ENCODE data around the gene COL5A2.

GRCh38 chr2:189015359-189015758 lies 164.2 kb downstream of the COL5A2 start:
- TF ChIP-seq CTCF (IDR thresholded peaks at IDR 0.05; ENCODE audit: extremely low read depth in 1 of 2, insufficient read depth in 1 of 2, low read depth in 1 of 2, low read length in 2 of 2) (no peak), POLR2A (IDR thresholded peaks at IDR 0.05; ENCODE audit: low read depth, low read length) (no peak), EZH2 (IDR thresholded peaks at IDR 0.05; ENCODE audit: borderline replicate concordance, low read depth, low read length, severe bottlenecking) (no peak)

All from endothelial cell of umbilical vein (primary cell).